PC-3 (cell line): ENCODE measurements around the gene NCS1. TPM values are rescaled to one million over a fixed set of nuclear protein-coding genes. Genes with fewer than 3 reads are reported as not detected.

Experiments used
- ATAC-seq: fragments of 200-7000 bp; cut with Tn5 transposase; 2 replicates; pipeline ENCODE4 v1.9.1; 2020; ENCODE audit warnings: mild to moderate bottlenecking, moderate library complexity
- BruUV-seq: library from RNA; stranded (reverse); fragments of 400-500 nt; replicated peaks from 2 replicates; lab custom pipeline; 2021; lab: Mats Ljungman, UMichigan
- CTCF ChIA-PET: fragments of 300-600 bp; sonication (Branson Sonifier 250); formaldehyde crosslinking; loops from one replicate; lab custom pipeline; 2022; ENCODE audit warnings: antibody characterized with exemption; lab: Charles Lee
- POLR2A ChIA-PET: fragments of 300-600 bp; sonication (Branson Sonifier 250); formaldehyde crosslinking; loops from one replicate; lab custom pipeline; 2022; ENCODE audit warnings: antibody characterized with exemption; ENCODE audit not compliant: unreplicated experiment; lab: Charles Lee
- DNase-seq: peaks from one replicate; pipeline ENCODE4 v3.0.0-alpha.2; 2015
- H2AFZ ChIP-seq: fragments of 300-600 bp; sonication (generic); 2 replicates; pipeline ENCODE4 v1.6.0; 2016; ENCODE audit warnings: antibody characterized with exemption, low read length
- H3F3A ChIP-seq: fragments of 300-600 bp; sonication (generic); one replicate; pipeline ENCODE4 v1.6.0; 2017; ENCODE audit warnings: antibody characterized with exemption, low read length, control low read depth, mild to moderate bottlenecking; ENCODE audit not compliant: unreplicated experiment
- H3K27ac ChIP-seq: fragments of 300-600 bp; sonication (generic); 2 replicates; pipeline ENCODE4 v1.5.1; 2016; ENCODE audit warnings: mild to moderate bottlenecking, low read length
- H3K27me3 ChIP-seq: fragments of 300-600 bp; sonication (generic); 2 replicates; pipeline ENCODE4 v1.6.1; 2016; ENCODE audit warnings: low read length, mixed read lengths
- H3K36me3 ChIP-seq: fragments of 300-600 bp; sonication (generic); 2 replicates; pipeline ENCODE4 v1.6.1; 2016; ENCODE audit warnings: low read depth, mixed run types, low read length, mixed read lengths
- H3K4me1 ChIP-seq: fragments of 300-600 bp; sonication (generic); 2 replicates; pipeline ENCODE4 v1.5.1; 2016; ENCODE audit warnings: low read length; ENCODE audit not compliant: insufficient read depth
- H3K4me2 ChIP-seq: fragments of 300-600 bp; sonication (generic); 2 replicates; pipeline ENCODE4 v1.6.0; 2016; ENCODE audit warnings: low read length
- H3K4me3 ChIP-seq: fragments of 300-600 bp; sonication (generic); 2 replicates; pipeline ENCODE4 v1.5.1; 2016; ENCODE audit warnings: mild to moderate bottlenecking, low read length, mixed read lengths
- H3K79me2 ChIP-seq: fragments of 300-600 bp; sonication (generic); 2 replicates; pipeline ENCODE4 v1.6.1; 2017; ENCODE audit warnings: low read length, mixed read lengths
- H3K9ac ChIP-seq: fragments of 300-600 bp; sonication (generic); 2 replicates; pipeline ENCODE4 v1.6.0; 2016; ENCODE audit warnings: mild to moderate bottlenecking, low read length
- H3K9me2 ChIP-seq: fragments of 300-600 bp; sonication (generic); replicated peaks from 2 replicates; pipeline ENCODE4 v1.6.1; 2016; ENCODE audit warnings: mixed run types, low read length, mixed read lengths
- H3K9me3 ChIP-seq: fragments of 300-600 bp; sonication (generic); 2 replicates; pipeline ENCODE4 v1.6.1; 2016; ENCODE audit warnings: low read length, mixed read lengths
- H4K20me1 ChIP-seq: fragments of 300-600 bp; sonication (generic); 2 replicates; pipeline ENCODE4 v1.6.1; 2016; ENCODE audit warnings: low read length, mixed read lengths
- EZH2 ChIP-seq: fragments of 300-600 bp; sonication (generic); IDR thresholded peaks from one replicate; pipeline ENCODE4 v1.6.1; 2017; ENCODE audit warnings: antibody characterized with exemption, mild to moderate bottlenecking, low read length; ENCODE audit not compliant: unreplicated experiment
- EZH2phosphoT487 ChIP-seq: fragments of 300-600 bp; sonication (generic); IDR thresholded peaks from 2 replicates; pipeline ENCODE4 v1.6.1; 2018; ENCODE audit warnings: mild to moderate bottlenecking, antibody characterized with exemption, low read length, borderline replicate concordance
- intact Hi-C: fragments of 100-400 bp; cut with micrococcal nuclease; formaldehyde crosslinking; loops from 2 replicates; pipeline ENCODE4 v1.9.0; 2023
- total RNA-seq: library from RNA; depleted of rRNA; stranded (reverse); fragments of >200 nt; gene quantifications from 2 replicates; pipeline ENCODE4 v1.2.3, GENCODE V29; 2014
- TF ChIP-seq, protein P1 (sequence below): fragments of 300-600 bp; sonication (generic); conservative IDR thresholded peaks from 2 replicates; pipeline ENCODE4 v1.5.1; 2017; ENCODE audit warnings: antibody characterized with exemption, low read depth, mild to moderate bottlenecking, low read length

NCS1 gene
- total RNA-seq, 1 experiment from 2014 or later: 14.0 TPM

DNA sequence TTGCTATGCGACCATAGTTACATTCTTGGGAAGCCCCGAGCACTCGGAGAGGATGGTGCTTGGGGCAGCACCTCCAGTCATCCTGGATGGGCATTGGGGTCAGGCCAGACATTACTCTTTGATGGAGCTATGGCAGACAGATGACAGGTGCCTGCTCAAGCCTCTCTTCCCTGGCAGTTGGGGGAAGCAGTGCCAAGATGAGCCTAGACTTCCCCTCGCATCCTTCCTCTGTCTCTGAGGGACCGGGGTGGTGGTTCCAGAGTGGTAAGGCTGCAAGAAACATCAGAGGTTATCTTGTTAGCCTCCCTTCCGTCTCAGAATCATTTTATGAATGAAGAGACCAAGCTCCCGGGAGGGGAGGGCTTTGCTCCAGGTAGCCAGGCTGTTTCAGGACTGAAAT, 90.6 kb downstream of the NCS1 start:
- ATAC-seq (no peak), DNase-seq (no peak)
- ChIA-PET POLR2A (no interaction called here), CTCF (no interaction called here)
- no peaks in the 10 kb centered on the region for H3F3A ChIP-seq
- no peak overlapping the region for H3K27ac ChIP-seq
- intact Hi-C loops: no loop called here
- no peak overlapping the region for H3K9ac ChIP-seq
- H3K27me3 ChIP-seq: peaks cover 23% of the 10 kb centered on the region
- H4K20me1 ChIP-seq: no peaks in the 10 kb centered on the region
- H2AFZ ChIP-seq: no peak overlapping the region
- no peak overlapping the region for H3K4me2 ChIP-seq
- H3K79me2 ChIP-seq: no peaks in the 10 kb centered on the region
- H3K4me1 ChIP-seq: peaks cover 9% of the 10 kb centered on the region
- TF ChIP-seq EZH2 (no peak), EZH2phosphoT487 (no peak)
- TF ChIP-seq, protein P1, sequence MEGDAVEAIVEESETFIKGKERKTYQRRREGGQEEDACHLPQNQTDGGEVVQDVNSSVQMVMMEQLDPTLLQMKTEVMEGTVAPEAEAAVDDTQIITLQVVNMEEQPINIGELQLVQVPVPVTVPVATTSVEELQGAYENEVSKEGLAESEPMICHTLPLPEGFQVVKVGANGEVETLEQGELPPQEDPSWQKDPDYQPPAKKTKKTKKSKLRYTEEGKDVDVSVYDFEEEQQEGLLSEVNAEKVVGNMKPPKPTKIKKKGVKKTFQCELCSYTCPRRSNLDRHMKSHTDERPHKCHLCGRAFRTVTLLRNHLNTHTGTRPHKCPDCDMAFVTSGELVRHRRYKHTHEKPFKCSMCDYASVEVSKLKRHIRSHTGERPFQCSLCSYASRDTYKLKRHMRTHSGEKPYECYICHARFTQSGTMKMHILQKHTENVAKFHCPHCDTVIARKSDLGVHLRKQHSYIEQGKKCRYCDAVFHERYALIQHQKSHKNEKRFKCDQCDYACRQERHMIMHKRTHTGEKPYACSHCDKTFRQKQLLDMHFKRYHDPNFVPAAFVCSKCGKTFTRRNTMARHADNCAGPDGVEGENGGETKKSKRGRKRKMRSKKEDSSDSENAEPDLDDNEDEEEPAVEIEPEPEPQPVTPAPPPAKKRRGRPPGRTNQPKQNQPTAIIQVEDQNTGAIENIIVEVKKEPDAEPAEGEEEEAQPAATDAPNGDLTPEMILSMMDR: no peak
- no peaks in the 10 kb centered on the region for H3K9me3 ChIP-seq
- BruUV-seq: no TSS peak
- no peaks in the 10 kb centered on the region for H3K9me2 ChIP-seq
- H3K36me3 ChIP-seq: no peaks in the 10 kb centered on the region
- H3K4me3 ChIP-seq: no peak overlapping the region

GRCh38 chr9:130263601-130264413, 91.6 kb downstream of the NCS1 start:
- Histone ChIP-seq H3K9ac (no peak overlapping the region), H3K4me1 (peaks cover 9% of the 10 kb centered on the region), H3F3A (no peaks in the 10 kb centered on the region), H3K4me3 (no peak overlapping the region), H3K79me2 (no peaks in the 10 kb centered on the region), H4K20me1 (no peaks in the 10 kb centered on the region), H3K36me3 (no peaks in the 10 kb centered on the region), H3K9me2 (no peaks in the 10 kb centered on the region), H3K27me3 (peaks cover 23% of the 10 kb centered on the region), H3K27ac (no peak overlapping the region), H3K9me3 (no peaks in the 10 kb centered on the region), H2AFZ (no peak overlapping the region), H3K4me2 (peak overlapping the region; percentile 26; the same call in 1 of the 2 replicates)
- ChIA-PET CTCF (no interaction called here), POLR2A (no interaction called here)
- DNase-seq: peak; percentile 42
- TF ChIP-seq EZH2phosphoT487 (no peak), EZH2 (no peak)
- TF ChIP-seq, protein P1: peak; percentile 47
- intact Hi-C loops: no loop called here
- peak; percentile 81 for ATAC-seq
- no TSS peak for BruUV-seq
